ENCODE measurements around the gene AMPH.

The AMPH gene

DNA sequence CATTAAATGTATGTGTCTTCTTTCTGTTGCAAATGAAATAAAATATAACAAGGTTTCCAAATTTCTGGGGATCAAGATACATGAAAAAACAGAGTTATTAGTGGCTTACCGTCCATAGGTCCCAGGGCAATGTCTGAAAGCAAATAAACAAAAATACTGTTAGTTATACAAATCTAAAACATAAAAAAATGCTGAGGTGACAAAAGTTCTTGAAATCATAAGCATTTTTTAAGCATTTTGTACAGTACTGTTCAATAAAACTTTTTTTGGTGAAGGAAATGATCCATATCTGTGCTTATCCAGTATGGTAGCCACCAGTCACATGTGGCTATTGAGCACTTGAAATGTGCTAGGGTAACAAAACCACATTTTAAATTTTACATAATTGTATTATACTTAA, 199.1 kb downstream of the AMPH start:
- H3K27ac ChIP-seq: no peak overlapping the region
- no peaks in the 10 kb centered on the region for H3K9me3 ChIP-seq (ENCODE audit: low read depth, low read length)
- no peak overlapping the region for H3K4me3 ChIP-seq
- TF ChIP-seq FOXP2 (optimal IDR thresholded peaks at IDR 0.05; ENCODE audit: control extremely low read depth, extremely low read length, insufficient read depth) (no peak), POLR2AphosphoS5 (IDR thresholded peaks at IDR 0.05; ENCODE audit: borderline replicate concordance, low read depth, low read length) (no peak), EZH2 (IDR thresholded peaks at IDR 0.05) (no peak)
- DNase-seq (ENCODE audit: low read depth, low spot score): no peak
- H3K9ac ChIP-seq (ENCODE audit: insufficient read length): no peak overlapping the region
- H3K36me3 ChIP-seq (ENCODE audit: insufficient read depth, low read length): no peaks in the 10 kb centered on the region

DNA sequence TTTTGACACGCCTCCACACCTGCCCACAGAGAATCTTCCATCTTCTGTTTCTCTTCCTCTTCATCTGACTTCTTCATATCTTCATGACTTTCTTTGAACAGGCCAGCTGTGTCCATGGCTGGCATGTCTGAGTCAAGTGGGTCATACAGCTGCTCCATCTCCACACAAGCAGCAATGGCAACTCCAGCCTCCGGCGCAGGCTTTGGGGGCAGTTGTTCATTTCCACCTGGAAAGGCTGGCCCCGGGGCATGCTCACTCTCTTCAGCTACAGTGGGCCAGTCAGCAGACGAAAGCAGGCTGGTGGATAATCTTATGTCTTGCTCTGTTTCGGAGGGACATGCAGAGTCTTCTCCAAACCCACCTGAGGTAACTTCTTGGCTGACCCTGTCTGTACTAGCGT, 202.1 kb downstream of the AMPH start:
- no peak for DNase-seq (ENCODE audit: low read depth, low spot score)
- Histone ChIP-seq H3K9ac (ENCODE audit: insufficient read length) (no peak overlapping the region), H3K4me3 (no peak overlapping the region), H3K36me3 (ENCODE audit: insufficient read depth, low read length) (no peaks in the 10 kb centered on the region), H3K9me3 (ENCODE audit: low read depth, low read length) (no peaks in the 10 kb centered on the region), H3K27ac (no peak overlapping the region)
- TF ChIP-seq EZH2 (IDR thresholded peaks at IDR 0.05): no peak
- TF ChIP-seq POLR2AphosphoS5 (IDR thresholded peaks at IDR 0.05; ENCODE audit: borderline replicate concordance, low read depth, low read length): no peak
- TF ChIP-seq FOXP2 (optimal IDR thresholded peaks at IDR 0.05; ENCODE audit: control extremely low read depth, extremely low read length, insufficient read depth): no peak

DNA sequence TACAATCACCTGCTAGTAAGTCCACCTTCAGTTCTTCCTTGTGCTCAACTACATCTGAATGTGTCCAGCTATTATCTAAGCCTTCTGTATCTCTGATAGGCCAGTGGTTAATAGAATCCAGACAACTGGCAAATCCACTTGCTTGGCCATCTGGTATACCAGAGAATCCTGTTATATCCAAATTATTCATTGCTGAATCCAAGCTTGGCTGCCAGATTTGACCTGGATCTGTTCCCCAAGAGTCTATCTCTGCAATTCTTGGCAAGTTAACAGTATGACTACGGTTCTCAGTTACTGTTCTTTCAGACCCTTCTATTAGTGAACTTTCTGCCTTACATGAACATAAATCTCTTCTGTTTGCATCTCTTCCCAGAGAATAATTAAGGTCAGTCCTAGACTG, 203.1 kb downstream of the AMPH start:
- Histone ChIP-seq H3K9me3 (ENCODE audit: low read depth, low read length) (no peaks in the 10 kb centered on the region), H3K4me3 (no peak overlapping the region), H3K9ac (ENCODE audit: insufficient read length) (no peak overlapping the region), H3K27ac (no peak overlapping the region), H3K36me3 (ENCODE audit: insufficient read depth, low read length) (no peaks in the 10 kb centered on the region)
- TF ChIP-seq POLR2AphosphoS5 (IDR thresholded peaks at IDR 0.05; ENCODE audit: borderline replicate concordance, low read depth, low read length): no peak
- no peak for TF ChIP-seq EZH2 (IDR thresholded peaks at IDR 0.05)
- TF ChIP-seq FOXP2 (optimal IDR thresholded peaks at IDR 0.05; ENCODE audit: control extremely low read depth, extremely low read length, insufficient read depth): no peak
- DNase-seq (ENCODE audit: low read depth, low spot score): no peak

DNA sequence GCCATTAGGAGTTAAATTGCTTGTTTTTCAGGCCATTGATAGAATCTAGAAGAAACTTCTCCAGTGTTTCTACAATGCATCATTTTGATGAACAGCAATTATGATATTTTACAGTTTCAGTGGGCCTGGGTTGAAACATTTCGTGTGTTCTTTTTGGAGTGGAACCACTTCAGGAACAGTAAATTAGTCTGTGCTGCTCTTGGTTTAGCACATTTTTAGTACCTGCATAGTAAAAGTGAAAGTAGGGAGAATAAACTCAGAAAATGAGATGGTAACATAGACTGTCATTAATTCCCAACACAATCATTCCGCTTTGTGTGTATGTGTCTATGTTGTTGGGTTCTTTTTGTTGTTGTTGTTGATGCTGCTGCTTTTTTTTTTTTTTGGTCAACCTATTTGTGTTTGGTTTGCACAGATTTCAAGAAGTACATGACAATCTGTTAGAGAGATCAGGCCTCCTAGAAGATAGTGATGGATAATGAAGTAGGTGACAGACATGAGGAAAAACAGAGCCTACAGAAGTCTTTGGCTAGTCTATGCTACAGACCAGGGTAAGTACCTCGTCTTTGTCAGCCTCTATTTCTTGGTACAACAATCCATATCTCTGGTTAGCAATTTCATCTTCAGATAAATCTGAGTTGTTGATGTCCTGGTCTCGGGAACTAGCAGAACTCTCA, 203.8 kb downstream of the AMPH start:
- no peak for TF ChIP-seq FOXP2 (optimal IDR thresholded peaks at IDR 0.05; ENCODE audit: control extremely low read depth, extremely low read length, insufficient read depth)
- no peak for TF ChIP-seq EZH2 (IDR thresholded peaks at IDR 0.05)
- no peak for TF ChIP-seq POLR2AphosphoS5 (IDR thresholded peaks at IDR 0.05; ENCODE audit: borderline replicate concordance, low read depth, low read length)
- Histone ChIP-seq H3K36me3 (ENCODE audit: insufficient read depth, low read length) (no peaks in the 10 kb centered on the region), H3K9me3 (ENCODE audit: low read depth, low read length) (no peaks in the 10 kb centered on the region), H3K27ac (no peak overlapping the region), H3K4me3 (no peak overlapping the region), H3K9ac (ENCODE audit: insufficient read length) (no peak overlapping the region)
- DNase-seq (ENCODE audit: low read depth, low spot score): no peak

DNA sequence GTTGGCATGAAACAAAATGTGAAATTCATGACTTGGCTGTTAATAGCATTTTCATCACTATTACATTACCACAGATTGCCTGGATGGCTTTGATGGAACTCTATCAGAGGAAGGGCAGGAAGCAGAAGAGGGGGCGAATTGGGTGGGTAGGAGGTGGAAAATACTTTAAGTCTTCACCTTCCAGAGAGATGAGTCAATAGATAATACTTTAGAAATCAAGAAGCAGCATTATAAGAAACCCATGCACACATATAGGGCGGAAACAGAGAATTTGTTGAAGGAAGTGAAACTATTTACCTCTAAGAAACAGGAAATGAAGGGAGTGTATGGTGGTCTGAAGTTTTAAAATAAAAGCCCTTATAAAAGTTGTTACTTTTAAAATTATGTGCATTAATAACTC, 205.7 kb downstream of the AMPH start:
- H3K36me3 ChIP-seq (ENCODE audit: insufficient read depth, low read length): no peaks in the 10 kb centered on the region
- no peaks in the 10 kb centered on the region for H3K9me3 ChIP-seq (ENCODE audit: low read depth, low read length)
- H3K4me3 ChIP-seq: no peak overlapping the region

DNA sequence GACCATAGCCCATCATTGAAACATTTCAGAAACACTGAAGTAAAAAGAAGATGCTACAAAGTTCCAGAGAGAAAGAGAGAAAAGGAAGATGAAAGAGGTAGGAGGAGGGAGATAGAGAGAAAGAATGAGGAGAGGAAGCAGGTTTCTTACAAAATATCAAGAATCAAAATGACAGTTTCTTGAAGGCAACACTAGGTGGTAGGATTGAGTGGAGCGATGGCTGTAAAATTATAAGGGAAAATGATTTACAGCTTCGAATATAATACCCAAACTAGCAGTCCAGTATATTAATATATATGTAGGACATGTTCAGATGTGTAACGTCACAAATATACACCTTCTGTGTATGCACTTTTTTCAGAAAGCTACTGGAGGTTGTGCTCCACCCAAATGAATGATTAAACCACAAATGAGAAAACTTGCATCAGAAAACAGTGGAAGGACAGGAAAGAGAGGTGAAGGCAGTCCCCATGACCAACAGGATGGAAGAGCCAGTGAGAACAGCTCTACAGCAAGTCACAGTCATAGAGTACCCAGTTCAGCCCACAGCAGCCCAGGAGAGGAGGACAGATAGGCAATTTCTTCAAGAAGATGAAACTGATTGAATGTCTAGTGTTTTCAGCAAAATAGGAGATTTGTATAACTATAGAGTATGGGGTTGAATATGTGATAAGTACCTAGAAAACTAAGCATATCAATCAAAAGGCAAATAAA, 206.3 kb downstream of the AMPH start:
- Histone ChIP-seq H3K9me3 (ENCODE audit: low read depth, low read length) (no peaks in the 10 kb centered on the region), H3K27ac (no peak overlapping the region), H3K4me3 (no peak overlapping the region), H3K9ac (ENCODE audit: insufficient read length) (no peak overlapping the region), H3K36me3 (ENCODE audit: insufficient read depth, low read length) (no peaks in the 10 kb centered on the region)
- TF ChIP-seq FOXP2 (optimal IDR thresholded peaks at IDR 0.05; ENCODE audit: control extremely low read depth, extremely low read length, insufficient read depth) (no peak), POLR2AphosphoS5 (IDR thresholded peaks at IDR 0.05; ENCODE audit: borderline replicate concordance, low read depth, low read length) (no peak), EZH2 (IDR thresholded peaks at IDR 0.05) (no peak)
- no peak for DNase-seq (ENCODE audit: low read depth, low spot score)

More for the DNA sequence above, 205.7 kb downstream of the AMPH start:
- TF ChIP-seq POLR2AphosphoS5 (IDR thresholded peaks at IDR 0.05; ENCODE audit: borderline replicate concordance, low read depth, low read length) (no peak), FOXP2 (optimal IDR thresholded peaks at IDR 0.05; ENCODE audit: control extremely low read depth, extremely low read length, insufficient read depth) (no peak), EZH2 (IDR thresholded peaks at IDR 0.05) (no peak)
- DNase-seq (ENCODE audit: low read depth, low spot score): no peak
- Histone ChIP-seq H3K9ac (ENCODE audit: insufficient read length) (no peak overlapping the region), H3K27ac (no peak overlapping the region)

DNA sequence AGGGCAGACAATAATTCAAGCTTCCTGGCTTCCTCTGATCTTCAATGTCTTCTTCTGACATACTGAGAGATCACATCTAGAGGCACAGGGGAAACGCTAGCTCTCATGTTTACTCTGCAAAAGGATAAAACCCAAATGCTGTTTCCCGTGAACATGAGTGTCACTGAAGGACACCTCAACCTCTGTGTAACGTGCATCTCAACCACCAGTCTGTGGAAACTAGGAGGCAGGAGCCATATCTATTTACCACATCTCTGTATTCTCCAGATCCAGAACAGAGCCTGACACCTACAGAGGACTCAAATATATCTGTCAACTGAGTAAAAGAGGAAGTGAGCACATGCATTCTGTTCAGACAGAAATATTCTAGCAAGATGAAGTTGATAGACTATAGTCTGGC, 217.4 kb downstream of the AMPH start:
- DNase-seq (ENCODE audit: low read depth, low spot score): no peak
- TF ChIP-seq EZH2 (IDR thresholded peaks at IDR 0.05): no peak
- no peak for TF ChIP-seq FOXP2 (optimal IDR thresholded peaks at IDR 0.05; ENCODE audit: control extremely low read depth, extremely low read length, insufficient read depth)
- TF ChIP-seq POLR2AphosphoS5 (IDR thresholded peaks at IDR 0.05; ENCODE audit: borderline replicate concordance, low read depth, low read length): no peak
- Histone ChIP-seq H3K27ac (no peak overlapping the region), H3K9ac (ENCODE audit: insufficient read length) (no peak overlapping the region), H3K36me3 (ENCODE audit: insufficient read depth, low read length) (no peaks in the 10 kb centered on the region), H3K9me3 (ENCODE audit: low read depth, low read length) (no peaks in the 10 kb centered on the region), H3K4me3 (no peak overlapping the region)

DNA sequence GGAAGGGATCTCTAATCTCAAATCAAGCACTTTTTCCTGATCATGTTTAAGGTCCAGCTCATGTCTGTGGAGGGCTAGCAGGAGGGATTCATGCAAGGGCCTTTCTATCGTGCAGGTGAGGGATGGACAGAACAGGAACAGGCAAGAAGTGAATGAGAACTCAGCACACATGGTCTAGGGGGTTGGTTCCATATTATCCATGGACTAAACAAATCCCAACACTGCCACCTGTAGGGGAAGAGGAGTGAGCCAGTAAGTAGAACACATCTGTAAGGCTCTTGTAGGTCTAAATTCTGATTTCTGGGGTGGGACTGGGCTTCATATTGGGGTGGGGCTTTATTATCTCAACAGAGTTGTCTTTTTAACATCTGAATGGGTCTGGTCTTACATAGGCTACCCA, 219.8 kb downstream of the AMPH start:
- Histone ChIP-seq H3K9me3 (ENCODE audit: low read depth, low read length) (no peaks in the 10 kb centered on the region), H3K36me3 (ENCODE audit: insufficient read depth, low read length) (no peaks in the 10 kb centered on the region), H3K27ac (no peak overlapping the region), H3K4me3 (no peak overlapping the region), H3K9ac (ENCODE audit: insufficient read length) (no peak overlapping the region)
- DNase-seq (ENCODE audit: low read depth, low spot score): no peak
- TF ChIP-seq EZH2 (IDR thresholded peaks at IDR 0.05) (no peak), FOXP2 (optimal IDR thresholded peaks at IDR 0.05; ENCODE audit: control extremely low read depth, extremely low read length, insufficient read depth) (no peak), POLR2AphosphoS5 (IDR thresholded peaks at IDR 0.05; ENCODE audit: borderline replicate concordance, low read depth, low read length) (no peak)

All from SK-N-MC (cell line).